Measurements from ENCODE around the gene TBCC.
A peak's percentile ranks its signal among the peaks of the same experiment; 100 is the strongest.
"Not testable (repeated sequence)": the region's sequence is repeated elsewhere in the genome, so short reads cannot be mapped to it uniquely, and the experiment has no call there.

TBCC gene

GRCh38 chr6:42727627-42728026, 18.3 kb downstream of the TBCC start:
- DNase-seq = peak; percentile 59 to 79

- peak; percentile 62 to 71 for DNase-seq
These were observed 18.8 kb downstream of the TBCC start for GRCh38 chr6:42727087-42727611.

GRCh38 chr6:42726485-42727086, 19.3 kb downstream of the TBCC start:
- peak; percentile 74 to 89 for DNase-seq

- no peak for DNase-seq
These were observed 19.9 kb downstream of the TBCC start for GRCh38 chr6:42726026-42726425.

GRCh38 chr6:42724825-42725224, 21.1 kb downstream of the TBCC start:
- DNase-seq = no peak

GRCh38 chr6:42722497-42722896, 23.4 kb downstream of the TBCC start, which contains the start of gene PRPH2:
PRPH2 (minus strand) TSS chr6:42722597; CDS start chr6:42722334, 263 bp downstream.
- no peak for DNase-seq

GRCh38 chr6:42720739-42721138, 25.2 kb downstream of the TBCC start:
- no peak for DNase-seq

- no peak for DNase-seq
These were observed 30.0 kb downstream of the TBCC start for GRCh38 chr6:42715871-42716270.

GRCh38 chr6:42714098-42714761, 31.7 kb downstream of the TBCC start:
- DNase-seq = no peak

GRCh38 chr6:42711930-42712329, 34.0 kb downstream of the TBCC start:
- DNase-seq = no peak

- DNase-seq = no peak
These were observed 35.6 kb downstream of the TBCC start for GRCh38 chr6:42710316-42710715.

GRCh38 chr6:42709871-42710270, 36.0 kb downstream of the TBCC start:
- no peak for DNase-seq

- no peak for DNase-seq
These were observed 37.8 kb downstream of the TBCC start for GRCh38 chr6:42708096-42708495.

GRCh38 chr6:42707595-42707994, 38.3 kb downstream of the TBCC start:
- DNase-seq = no peak

GRCh38 chr6:42704937-42705374, 40.9 kb downstream of the TBCC start:
- no peak for DNase-seq

GRCh38 chr6:42704251-42704936, 41.5 kb downstream of the TBCC start:
- no peak for DNase-seq

- DNase-seq = not testable (repeated sequence)
These were observed 43.1 kb downstream of the TBCC start for GRCh38 chr6:42702786-42703185.

- DNase-seq = no peak
These were observed 43.7 kb downstream of the TBCC start for GRCh38 chr6:42702200-42702599.

- no peak for DNase-seq
These were observed 47.7 kb downstream of the TBCC start for GRCh38 chr6:42698217-42698616.

- no peak for DNase-seq
These were observed 48.6 kb downstream of the TBCC start for GRCh38 chr6:42697268-42697655.

- DNase-seq = no peak
These were observed 49.2 kb downstream of the TBCC start for GRCh38 chr6:42696526-42697267.

GRCh38 chr6:42694586-42694985, 51.3 kb downstream of the TBCC start:
- DNase-seq = no peak

Data from SHP77 (cell line).